ENCODE results near the gene SIRPA. TPM values are rescaled to one million over a fixed set of nuclear protein-coding genes. Genes with fewer than 3 reads are reported as not detected.

The SIRPA gene
- total RNA-seq, 1 donor from 2014 or later = 130 TPM

- Histone ChIP-seq H3K27me3 (ENCODE audit: low read depth) (peaks cover 19% of the 10 kb centered on the region), H3K9me3 (no peaks in the 10 kb centered on the region), H3K36me3 (peaks cover 28% of the 10 kb centered on the region), H3K27ac (no peak overlapping the region), H3K4me1 (peaks cover 17% of the 10 kb centered on the region), H3K4me3 (no peak overlapping the region)
- intact Hi-C loops (cut with DNase I) = no loop called here
- DNase-seq (no peak), ATAC-seq (peak in 1 of 2 donors; percentile 39)
- no peak for TF ChIP-seq CTCF (IDR thresholded peaks at IDR 0.05)
Observed at GRCh38 chr20:1934156-1934555, 38.9 kb downstream of the SIRPA start.

- TF ChIP-seq CTCF (IDR thresholded peaks at IDR 0.05) = no peak
- DNase-seq = no peak
- Histone ChIP-seq H3K27ac (peak overlapping the region; percentile 18), H3K4me1 (peaks cover 17% of the 10 kb centered on the region), H3K36me3 (peaks cover 32% of the 10 kb centered on the region), H3K9me3 (no peaks in the 10 kb centered on the region), H3K4me3 (no peak overlapping the region), H3K27me3 (ENCODE audit: low read depth) (peaks cover 16% of the 10 kb centered on the region)
- peak; percentile 58 for ATAC-seq
- intact Hi-C loops (cut with DNase I) = no loop called here
Observed at GRCh38 chr20:1934721-1935573, 39.7 kb downstream of the SIRPA start.

GRCh38 chr20:1935696-1936366, 40.6 kb downstream of the SIRPA start:
- Histone ChIP-seq H3K9me3 (no peaks in the 10 kb centered on the region), H3K4me3 (no peak overlapping the region), H3K27ac (no peak overlapping the region), H3K36me3 (peaks cover 32% of the 10 kb centered on the region), H3K27me3 (ENCODE audit: low read depth) (peaks cover 16% of the 10 kb centered on the region), H3K4me1 (peaks cover 17% of the 10 kb centered on the region)
- DNase-seq = no peak
- TF ChIP-seq CTCF (IDR thresholded peaks at IDR 0.05) = no peak
- intact Hi-C loops (cut with DNase I) = no loop called here
- no peak for ATAC-seq

- Histone ChIP-seq H3K4me3 (no peak overlapping the region), H3K27ac (no peak overlapping the region), H3K27me3 (ENCODE audit: low read depth) (peaks cover 22% of the 10 kb centered on the region), H3K4me1 (peaks cover 17% of the 10 kb centered on the region), H3K36me3 (peaks cover 28% of the 10 kb centered on the region), H3K9me3 (no peaks in the 10 kb centered on the region)
- intact Hi-C loops (cut with DNase I) = no loop called here
- TF ChIP-seq CTCF (IDR thresholded peaks at IDR 0.05) = no peak
- DNase-seq (no peak), ATAC-seq (no peak)
Observed at GRCh38 chr20:1937316-1937976, 42.2 kb downstream of the SIRPA start.

GRCh38 chr20:1938464-1939269, 43.5 kb downstream of the SIRPA start:
- Histone ChIP-seq H3K9me3 (no peaks in the 10 kb centered on the region), H3K27me3 (ENCODE audit: low read depth) (peaks cover 22% of the 10 kb centered on the region), H3K27ac (no peak overlapping the region), H3K36me3 (peaks cover 28% of the 10 kb centered on the region), H3K4me1 (peaks cover 24% of the 10 kb centered on the region), H3K4me3 (no peak overlapping the region)
- no peak for ATAC-seq
- DNase-seq = no peak
- no peak for TF ChIP-seq CTCF (IDR thresholded peaks at IDR 0.05)
- intact Hi-C loops (cut with DNase I) = no loop called here

Data from lower lobe of right lung (tissue), 2 donors.